T-cell (primary cell): ENCODE data around the gene TRIOBP. TPM values are rescaled to one million over a fixed set of nuclear protein-coding genes. Genes with fewer than 3 reads are reported as not detected.
"Not testable (repeated sequence)": the region's sequence is repeated elsewhere in the genome, so short reads cannot be mapped to it uniquely, and the experiment has no call there.

Experiments
- ATAC-seq, 4 experiments: fragments of 200-7000 bp in 3 of 4; fragments of 150-1000 bp in 1 of 4; cut with Tn5 transposase; replicated peaks in 1 of 4; 1 replicate in 3 of 4; 2 replicates in 1 of 4; pipeline ENCODE4 v1.10.0; 2021; ENCODE audit warnings: moderate library complexity in 3 of 4, mild to moderate bottlenecking in 2 of 4, moderate number of reproducible peaks in 1 of 4
- CTCF ChIA-PET, 2 donors: fragments of 300-600 bp; sonication (Branson Sonifier 250); formaldehyde crosslinking; loops; one replicate each; lab custom pipeline; 2022; ENCODE audit warnings: antibody characterized with exemption in 2 of 2; lab: Charles Lee
- POLR2A ChIA-PET, 2 donors: fragments of 300-600 bp; sonication (Branson Sonifier 250); formaldehyde crosslinking; loops; one replicate each; lab custom pipeline; 2022; ENCODE audit warnings: antibody characterized with exemption in 2 of 2; lab: Charles Lee
- DNase-seq, 35 experiments: peaks; one replicate each; pipeline versions ENCODE4 v3.0.0 to v3.0.0-alpha.2; 2013 to 2023
- H3K27ac ChIP-seq: one replicate; pipeline ENCODE4 v1.5.1; 2013; ENCODE audit warnings: low read length
- H3K27me3 ChIP-seq, 2 experiments: replicated peaks in 1 of 2; 1 replicate in 1 of 2; 2 replicates in 1 of 2; pipeline versions ENCODE4 v1.6.1 to v1.7.0; 2013; ENCODE audit warnings: low read length in 1 of 2, mixed read lengths in 1 of 2; ENCODE audit not compliant: control insufficient read depth in 2 of 2, insufficient read depth in 2 of 2; ENCODE audit errors: extremely low read depth in 1 of 2
- H3K36me3 ChIP-seq, 2 donors: 1 replicate in 1 of 2; 2 replicates in 1 of 2; pipeline versions ENCODE4 v1.6.1 to v1.7.0; 2013; ENCODE audit warnings: low read length in 1 of 2; ENCODE audit not compliant: control insufficient read depth in 2 of 2, insufficient read depth in 1 of 2; ENCODE audit errors: extremely low read depth in 1 of 2
- H3K4me1 ChIP-seq, 2 experiments: 1 replicate in 1 of 2; 2 replicates in 1 of 2; pipeline versions ENCODE4 v1.6.1 to v1.7.0; 2013; ENCODE audit warnings: low read length in 2 of 2, mixed read lengths in 1 of 2; ENCODE audit not compliant: insufficient read depth in 2 of 2, control insufficient read depth in 1 of 2; ENCODE audit errors: extremely low read depth in 1 of 2
- H3K4me3 ChIP-seq, 2 donors: 1 replicate in 1 of 2; 2 replicates in 1 of 2; pipeline versions ENCODE4 v1.5.1 to v1.7.0; 2013; ENCODE audit warnings: mild to moderate bottlenecking in 2 of 2, low read length in 1 of 2, moderate library complexity in 1 of 2; ENCODE audit not compliant: control insufficient read depth in 1 of 2; ENCODE audit errors: extremely low read depth in 1 of 2
- H3K9me3 ChIP-seq: 2 replicates; pipeline ENCODE4 v1.7.0; 2013
- H3K27ac Mint-ChIP-seq, 2 donors: one replicate each; pipeline ENCODE4 v1.8.0; 2020 to 2021; ENCODE audit warnings: mild to moderate bottlenecking in 2 of 2, mixed read lengths in 2 of 2
- H3K27me3 Mint-ChIP-seq, 2 donors: one replicate each; pipeline ENCODE4 v1.8.0; 2021 to 2022; ENCODE audit warnings: mixed read lengths in 2 of 2
- H3K36me3 Mint-ChIP-seq: one replicate; pipeline ENCODE4 v1.8.0; 2021; ENCODE audit warnings: mixed read lengths
- H3K4me1 Mint-ChIP-seq, 3 donors: one replicate each; pipeline ENCODE4 v1.8.0; 2020 to 2022; ENCODE audit warnings: mixed read lengths in 3 of 3, mild to moderate bottlenecking in 1 of 3
- H3K4me3 Mint-ChIP-seq, 3 donors: one replicate each; pipeline ENCODE4 v1.8.0; 2020 to 2022; ENCODE audit warnings: mild to moderate bottlenecking in 3 of 3, mixed read lengths in 3 of 3, moderate library complexity in 3 of 3
- H3K9me3 Mint-ChIP-seq, 3 donors: one replicate each; pipeline ENCODE4 v1.8.0; 2020 to 2022; ENCODE audit warnings: mixed read lengths in 3 of 3
- WGBS: methylation state at CpG from one replicate; pipeline ENCODE4 v1.1.5; 2013; ENCODE audit warnings: missing lambda C conversion rate; ENCODE audit not compliant: insufficient coverage; 5-methylcytosine and 5-hydroxymethylcytosine counted together
- total RNA-seq, 35 experiments: library from RNA in 6 of 35; stranded (reverse) in 6 of 35; fragments of 120-200 nt in 1 of 35; gene quantifications; one replicate each; pipeline versions ENCODE4 v1.2.1 to v1.2.4 and lab custom pipeline; 2013 to 2026

Gene TRIOBP
- total RNA-seq, 5 donors from 2014 or later (not counting 1 experiment from before 2014, with no cell fraction given), result 14.5 to 36.8 (median 31.1) TPM

- DNase-seq (peak; percentile 54 to 88 (median 69)), ATAC-seq (peak; percentile 91 to 94 (median 92))
- H3K4me1 ChIP-seq, result peaks cover 11 to 42% of the 10 kb centered on the region in 2 experiments
- Mint-ChIP-seq H3K36me3 (peaks cover 22% of the 10 kb centered on the region), H3K27ac (peak within 1 kb of the TSS; percentile 92 to 95), H3K9me3 (no peaks in the 10 kb centered on the region), H3K4me1 (peaks cover 32 to 33% (median 33%) of the 10 kb centered on the region in 3 donors), H3K27me3 (no peaks in the 10 kb centered on the region), H3K4me3 (peak within 1 kb of the TSS; percentile 93 to 96 (median 94))
- peaks cover 14 to 28% of the 10 kb centered on the region in 2 donors for H3K36me3 ChIP-seq
- H3K27ac ChIP-seq, result peak within 1 kb of the TSS; percentile 40
- no peaks in the 10 kb centered on the region for H3K27me3 ChIP-seq
- CTCF ChIA-PET, result interaction anchor here (0.6 to 1.3 kb wide), 8 partner anchors 9 to 94 kb away, joined by 3 to 7 read pairs (median 4); partner anchors contain the start of genes GGA1 (in 1 of the 2) and PDXP (in 1 of the 2)
- POLR2A ChIA-PET, result interaction anchor here (0.6 to 1.0 kb wide), 2 partner anchors 9 to 13 kb away, joined by 3 read pairs; no protein-coding TSS in a partner anchor
- H3K9me3 ChIP-seq, result no peaks in the 10 kb centered on the region
- WGBS, result under 1% methylated on average over 45 of the region's 62 CpGs
- peak within 1 kb of the TSS; percentile 76 to 99 for H3K4me3 ChIP-seq
Observed at GRCh38 chr22:37686002-37686982, 10.6 kb upstream of the TRIOBP start, which contains the start of gene NOL12. Gene NOL12, plus strand, starts transcription at chr22:37686343. Its CDS starts 50 bp downstream, at chr22:37686393.

- CTCF ChIA-PET, result no interaction called here
- no peak for ATAC-seq
- Histone ChIP-seq H3K36me3 (peaks cover 15 to 54% of the 10 kb centered on the region in 2 donors), H3K4me1 (peaks cover 11 to 36% of the 10 kb centered on the region in 2 experiments), H3K27me3 (no peaks in the 10 kb centered on the region), H3K4me3 (no peak overlapping the region), H3K27ac (no peak overlapping the region), H3K9me3 (no peaks in the 10 kb centered on the region)
- H3K9me3 Mint-ChIP-seq, result no peaks in the 10 kb centered on the region
- H3K36me3 Mint-ChIP-seq, result peaks cover 37% of the 10 kb centered on the region
- POLR2A ChIA-PET, result no interaction called here
- DNase-seq, result no peak
- H3K4me3 Mint-ChIP-seq, result no peak overlapping the region
- WGBS, result 100% methylated on average over 1 of the region's 7 CpGs
- H3K27ac Mint-ChIP-seq, result no peak overlapping the region
- no peaks in the 10 kb centered on the region for H3K27me3 Mint-ChIP-seq
- peaks cover 27 to 29% (median 28%) of the 10 kb centered on the region in 3 donors for H3K4me1 Mint-ChIP-seq
Observed at GRCh38 chr22:37690407-37690806, 6.4 kb upstream of the TRIOBP start.

- Histone ChIP-seq H3K4me3 (no peak overlapping the region), H3K27ac (no peak overlapping the region), H3K27me3 (no peaks in the 10 kb centered on the region), H3K9me3 (no peaks in the 10 kb centered on the region), H3K36me3 (peaks cover 15 to 54% of the 10 kb centered on the region in 2 donors), H3K4me1 (peaks cover 15 to 36% of the 10 kb centered on the region in 2 experiments)
- CTCF ChIA-PET, result interaction anchor here in 1 of 2 donors (0.5 kb wide), 1 partner anchor 12 kb away, joined by 3 read pairs; no protein-coding TSS in a partner anchor
- DNase-seq, result no peak
- H3K27me3 Mint-ChIP-seq, result no peaks in the 10 kb centered on the region
- H3K4me1 Mint-ChIP-seq, result peaks cover 28 to 32% (median 28%) of the 10 kb centered on the region in 3 donors
- H3K4me3 Mint-ChIP-seq, result no peak overlapping the region
- H3K27ac Mint-ChIP-seq, result no peak overlapping the region
- peaks cover 39% of the 10 kb centered on the region for H3K36me3 Mint-ChIP-seq
- ATAC-seq, result no peak
- POLR2A ChIA-PET, result no interaction called here
- H3K9me3 Mint-ChIP-seq, result no peaks in the 10 kb centered on the region
- WGBS, result 98% methylated on average over 17 of the region's 18 CpGs
Observed at GRCh38 chr22:37690901-37691504, 5.8 kb upstream of the TRIOBP start.

GRCh38 chr22:37692627-37693285 is 4.1 kb upstream of the TRIOBP start:
- H3K4me3 ChIP-seq, result no peak overlapping the region
- no peak overlapping the region for H3K27ac Mint-ChIP-seq
- ChIA-PET CTCF (no interaction called here), POLR2A (interaction anchor here in 1 of 2 donors (0.6 kb wide), 1 partner anchor 97 kb away, joined by 4 read pairs; no protein-coding TSS in a partner anchor)
- H3K27ac ChIP-seq, result no peak overlapping the region
- no peaks in the 10 kb centered on the region for H3K9me3 Mint-ChIP-seq
- H3K9me3 ChIP-seq, result no peaks in the 10 kb centered on the region
- ATAC-seq, result no peak
- peaks cover 13 to 32% of the 10 kb centered on the region in 2 experiments for H3K4me1 ChIP-seq
- 95% methylated on average over 8 of the region's 15 CpGs for WGBS
- no peak for DNase-seq
- peaks cover 23 to 27% (median 24%) of the 10 kb centered on the region in 3 donors for H3K4me1 Mint-ChIP-seq
- peaks cover 0 to 5% of the 10 kb centered on the region in 2 experiments for H3K27me3 ChIP-seq
- H3K4me3 Mint-ChIP-seq, result no peak overlapping the region
- H3K27me3 Mint-ChIP-seq, result no peaks in the 10 kb centered on the region
- peaks cover 38% of the 10 kb centered on the region for H3K36me3 Mint-ChIP-seq
- H3K36me3 ChIP-seq, result peaks cover 15 to 54% of the 10 kb centered on the region in 2 donors

GRCh38 chr22:37694131-37694530 is 2.7 kb upstream of the TRIOBP start:
- 94% methylated on average over 3 of the region's 7 CpGs for WGBS
- Mint-ChIP-seq H3K4me1 (peaks cover 14 to 19% (median 18%) of the 10 kb centered on the region in 3 donors), H3K36me3 (peaks cover 28% of the 10 kb centered on the region)
- DNase-seq, POLR2A ChIA-PET, ATAC-seq, H3K27ac ChIP-seq, H3K9me3 Mint-ChIP-seq, H3K4me3 Mint-ChIP-seq, H3K27me3 Mint-ChIP-seq, H3K9me3 ChIP-seq, H3K27me3 ChIP-seq, H3K4me3 ChIP-seq, H3K27ac Mint-ChIP-seq: not testable (repeated sequence)
- CTCF ChIA-PET, result interaction anchor here (0.6 to 0.7 kb wide), 4 partner anchors 9 to 999 kb away, joined by 3 to 9 read pairs (median 6); no protein-coding TSS in a partner anchor
- Histone ChIP-seq H3K4me1 (peaks cover 13 to 20% of the 10 kb centered on the region in 2 experiments), H3K36me3 (peaks cover 15 to 42% of the 10 kb centered on the region in 2 donors)
